GM12878 (cell line): ENCODE measurements around the gene KDM6A. TPM values are rescaled to one million over a fixed set of nuclear protein-coding genes. Genes with fewer than 3 reads are reported as not detected.

Experiments
- ATAC-seq: fragments of 200-7000 bp; cut with Tn5 transposase; 3 replicates; pipeline ENCODE4 v1.9.1; 2020; ENCODE audit warnings: mild to moderate bottlenecking, moderate library complexity
- BruUV-seq: library from RNA; stranded (reverse); fragments of 400-500 nt; replicated peaks from 2 replicates; lab custom pipeline; 2021; lab: Mats Ljungman, UMichigan
- CTCF ChIA-PET: fragments of 300-600 bp; sonication (Branson Sonifier 250); formaldehyde crosslinking; extraction: SDS; loops from one replicate; lab custom pipeline; 2021; ENCODE audit warnings: inconsistent platforms; lab: Yijun Ruan, JAX
- POLR2A ChIA-PET: fragments of 350-600 bp; formaldehyde crosslinking; extraction: SDS; loops from one replicate; lab custom pipeline; 2021; ENCODE audit warnings: inconsistent platforms; lab: Charles Lee
- RAD21 ChIA-PET: fragments of 300-600 bp; sonication (Branson Sonifier 250); formaldehyde crosslinking; loops from one replicate; lab custom pipeline; 2023; ENCODE audit warnings: antibody characterized with exemption; ENCODE audit not compliant: unreplicated experiment; lab: Charles Lee
- SMC1A ChIA-PET: fragments of 300-600 bp; sonication (Branson Sonifier 250); formaldehyde crosslinking; loops from one replicate; lab custom pipeline; 2023; ENCODE audit not compliant: unreplicated experiment, uncharacterized antibody; lab: Charles Lee
- DNase-seq: peaks from one replicate; pipeline ENCODE4 v3.0.0-alpha.2; 2011; ENCODE audit warnings: low read depth, low spot score
- FAIRE-seq: peaks from 3 replicates; lab custom pipeline; 2011; peaks lifted over from hg19 to GRCh38; lab: Jason Lieb, UNC
- H2AFZ ChIP-seq: 2 replicates; pipeline ENCODE4 v1.6.0; 2011; ENCODE audit warnings: low read depth, low read length, control low read depth; ENCODE audit not compliant: control insufficient read depth
- H3K27ac ChIP-seq: 2 replicates; pipeline ENCODE4 v1.5.1; 2011; ENCODE audit warnings: control low read depth; ENCODE audit not compliant: control insufficient read depth, insufficient read depth
- H3K27me3 ChIP-seq, 2 experiments: replicated peaks in 1 of 2; 2 replicates each; pipeline versions ENCODE4 v1.6.0 to v1.6.1; 2011; ENCODE audit warnings: low read length in 1 of 2; ENCODE audit not compliant: control insufficient read depth in 2 of 2, insufficient read depth in 2 of 2
- H3K36me3 ChIP-seq, 2 experiments: 2 replicates each; pipeline ENCODE4 v1.5.1; 2011; ENCODE audit warnings: low read length in 1 of 2; ENCODE audit not compliant: control insufficient read depth in 2 of 2, insufficient read depth in 2 of 2
- H3K4me1 ChIP-seq: 2 replicates; pipeline ENCODE4 v1.6.1; 2011; ENCODE audit warnings: mild to moderate bottlenecking, low read length, moderate library complexity, mixed read lengths; ENCODE audit not compliant: control insufficient read depth, insufficient read depth
- H3K4me2 ChIP-seq: 2 replicates; pipeline ENCODE4 v1.6.0; 2011; ENCODE audit warnings: control low read depth; ENCODE audit not compliant: control insufficient read depth, insufficient read depth
- H3K4me3 ChIP-seq: fragments of 200-600 bp; sonication (generic); 2 replicates; pipeline ENCODE4 v1.5.1; 2016
- H3K79me2 ChIP-seq: 2 replicates; pipeline ENCODE4 v1.6.0; 2011; ENCODE audit warnings: low read length; ENCODE audit not compliant: control insufficient read depth, insufficient read depth
- H3K9ac ChIP-seq: 2 replicates; pipeline ENCODE4 v1.8.0; 2011; ENCODE audit warnings: low read length, control low read depth, mixed read lengths; ENCODE audit not compliant: control insufficient read depth, insufficient read depth
- H3K9me3 ChIP-seq: replicated peaks from 3 replicates; pipeline ENCODE4 v1.5.1; 2011; ENCODE audit warnings: mild to moderate bottlenecking, low read length; ENCODE audit not compliant: control insufficient read depth, insufficient read depth
- H4K20me1 ChIP-seq: 2 replicates; pipeline ENCODE4 v1.6.0; 2011; ENCODE audit not compliant: control insufficient read depth, insufficient read depth
- BCL11A ChIP-seq: IDR thresholded peaks from 2 replicates; pipeline ENCODE4 v1.6.1; 2011; ENCODE audit warnings: low read depth, low read length
- CHD4 ChIP-seq: fragments of 200-600 bp; sonication (generic); IDR thresholded peaks from 2 replicates; pipeline ENCODE4 v1.6.1; 2016; ENCODE audit warnings: mild to moderate bottlenecking
- ESRRA ChIP-seq: IDR thresholded peaks from 2 replicates; pipeline ENCODE4 v1.6.1; 2012; ENCODE audit warnings: mild to moderate bottlenecking, low read length, improper control_type of control experiment
- FOXK2 ChIP-seq: fragments of 450-650 bp; IDR thresholded peaks from 2 replicates; pipeline ENCODE4 v1.6.1; 2017; ENCODE audit warnings: mild to moderate bottlenecking, moderate library complexity
- HDGF ChIP-seq: fragments of 450-650 bp; IDR thresholded peaks from 2 replicates; pipeline ENCODE4 v1.6.1; 2016; ENCODE audit warnings: antibody characterized with exemption
- MEF2A ChIP-seq: IDR thresholded peaks from 2 replicates; pipeline ENCODE4 v1.6.1; 2011; ENCODE audit warnings: low read depth, mild to moderate bottlenecking, low read length, moderate library complexity; ENCODE audit not compliant: insufficient read depth
- MTA2 ChIP-seq: fragments of 450-650 bp; IDR thresholded peaks from 2 replicates; pipeline ENCODE4 v1.6.1; 2016; ENCODE audit warnings: low read depth, mild to moderate bottlenecking, moderate library complexity
- MTA3 ChIP-seq: IDR thresholded peaks from 2 replicates; pipeline ENCODE4 v1.6.1; 2012; ENCODE audit warnings: low read length, inconsistent platforms, borderline replicate concordance
- MYB ChIP-seq: fragments of 150-350 bp; IDR thresholded peaks from 2 replicates; pipeline ENCODE4 v1.6.1; 2014; ENCODE audit warnings: mild to moderate bottlenecking, low read depth, low read length, borderline replicate concordance
- NR2F1 ChIP-seq: fragments of 450-650 bp; conservative IDR thresholded peaks from 2 replicates; pipeline ENCODE4 v1.6.1; 2017; ENCODE audit warnings: mild to moderate bottlenecking
- POLR2A ChIP-seq: IDR thresholded peaks from 2 replicates; pipeline ENCODE4 v1.6.1; 2011; ENCODE audit warnings: low read depth, mild to moderate bottlenecking, low read length
- SREBF1 ChIP-seq: IDR thresholded peaks from 2 replicates; pipeline ENCODE4 v1.6.1; 2012; ENCODE audit warnings: mild to moderate bottlenecking, low read length
- WGBS: methylation state at CpG from one replicate; pipeline ENCODE4 v1.1.6; 2016; ENCODE audit warnings: low lambda C conversion rate; ENCODE audit not compliant: insufficient replicate concordance, insufficient coverage; ENCODE audit errors: missing lambda C conversion rate; 5-methylcytosine and 5-hydroxymethylcytosine counted together
- in situ Hi-C: fragments of 300-500 bp; cut with MboI; formaldehyde crosslinking; loops from 9 replicates; pipeline ENCODE4 v1.14.3; 2018; ENCODE audit warnings: mixed read lengths
- intact Hi-C: fragments of 100-400 bp; cut with micrococcal nuclease; formaldehyde crosslinking; loops from one replicate; pipeline ENCODE4 v1.14.2; 2022; ENCODE audit not compliant: unreplicated experiment
- polyA plus RNA-seq, 11 experiments: library from polyadenylated mRNA; depleted of rRNA in 4 of 11; unstranded in 6 of 11; stranded (reverse) in 5 of 11; fragments of >200 nt; fragmentation: Nextera tagmentation in 4 of 11; fragmentation: Illumina TruSeq in 1 of 11; extraction: Ambion mirVana in 4 of 11; extraction: Trizol in 1 of 11; gene quantifications; 1 replicate in 1 of 11; 2 replicates in 10 of 11; pipeline versions ENCODE4 v1.2.1 to v1.2.3, GENCODE V29; 2011 to 2016; ENCODE audit warnings: inconsistent platforms in 2 of 11, missing spikeins in 2 of 11, low read depth in 1 of 11
- total RNA-seq, 4 experiments: library from RNA; depleted of rRNA in 3 of 4; stranded (reverse); fragments of >200 nt in 3 of 4; fragmentation: Illumina TruSeq in 1 of 4; extraction: Trizol in 1 of 4; gene quantifications; 2 replicates each; pipeline versions ENCODE4 v1.2.1 to v1.2.3, GENCODE V29; 2013 to 2021
- TF ChIP-seq, protein P1 (sequence below): IDR thresholded peaks from 2 replicates; pipeline ENCODE4 v1.6.1; 2011; ENCODE audit warnings: borderline replicate concordance, low read depth, mild to moderate bottlenecking, moderate library complexity, low read length; ENCODE audit not compliant: insufficient read depth, poor library complexity, severe bottlenecking
- TF ChIP-seq, protein P2 (sequence below): fragments of 450-650 bp; IDR thresholded peaks from 2 replicates; pipeline ENCODE4 v1.6.1; 2017; ENCODE audit warnings: low read depth, mild to moderate bottlenecking, moderate library complexity

KDM6A gene
- total and polyA plus RNA-seq, 10 of the 15 experiments (the other 5 are each of a cell fraction or from before 2014, with no cell fraction given) = 7.9 to 29.0 (median 20.4) TPM

DNA sequence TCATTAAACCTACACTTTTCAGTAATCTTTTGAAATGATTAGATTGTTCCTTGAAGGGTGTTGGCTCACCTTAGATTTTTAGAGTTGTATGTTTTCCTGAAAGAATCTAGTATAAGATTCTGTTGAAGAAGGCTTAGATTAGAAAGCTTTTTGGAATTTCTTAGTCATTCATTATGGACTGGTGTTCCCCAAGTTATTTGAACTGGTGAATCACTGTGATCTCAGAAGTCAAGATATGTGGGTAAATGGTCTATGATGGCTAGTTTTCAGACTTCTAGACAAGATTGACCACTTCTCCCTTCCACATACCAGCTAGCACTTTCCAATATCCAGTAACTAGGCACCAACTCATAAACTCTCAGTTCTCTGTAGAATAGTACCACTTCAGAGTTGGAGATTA, 138.1 kb downstream of the KDM6A start:
- FAIRE-seq (no peak), ATAC-seq (no peak), DNase-seq (no peak)
- SMC1A ChIA-PET = interaction anchor here (1.5 kb wide), 1 partner anchor 15 kb away, joined by 4 read pairs; no protein-coding TSS in a partner anchor
- H3K4me1 ChIP-seq = peaks cover 12% of the 10 kb centered on the region
- H3K79me2 ChIP-seq = peaks cover 24% of the 10 kb centered on the region
- no peak overlapping the region for H3K9ac ChIP-seq
- H3K27ac ChIP-seq = no peak overlapping the region
- H3K4me2 ChIP-seq = no peak overlapping the region
- TF ChIP-seq MEF2A (no peak), CHD4 (no peak), ESRRA (no peak), MYB (no peak)
- TF ChIP-seq, protein P1, sequence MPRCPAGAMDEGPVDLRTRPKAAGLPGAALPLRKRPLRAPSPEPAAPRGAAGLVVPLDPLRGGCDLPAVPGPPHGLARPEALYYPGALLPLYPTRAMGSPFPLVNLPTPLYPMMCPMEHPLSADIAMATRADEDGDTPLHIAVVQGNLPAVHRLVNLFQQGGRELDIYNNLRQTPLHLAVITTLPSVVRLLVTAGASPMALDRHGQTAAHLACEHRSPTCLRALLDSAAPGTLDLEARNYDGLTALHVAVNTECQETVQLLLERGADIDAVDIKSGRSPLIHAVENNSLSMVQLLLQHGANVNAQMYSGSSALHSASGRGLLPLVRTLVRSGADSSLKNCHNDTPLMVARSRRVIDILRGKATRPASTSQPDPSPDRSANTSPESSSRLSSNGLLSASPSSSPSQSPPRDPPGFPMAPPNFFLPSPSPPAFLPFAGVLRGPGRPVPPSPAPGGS = no peak
- H3K36me3 ChIP-seq = no peaks in the 10 kb centered on the region
- RAD21 ChIA-PET = no interaction called here
- no TSS peak for BruUV-seq
- CTCF ChIA-PET = interaction anchor here (0.5 kb wide), 1 partner anchor 47 kb away, joined by 3 read pairs; no protein-coding TSS in a partner anchor
- no peak overlapping the region for H2AFZ ChIP-seq
- no peaks in the 10 kb centered on the region for H3K27me3 ChIP-seq
- H4K20me1 ChIP-seq = no peaks in the 10 kb centered on the region
- peaks cover 2% of the 10 kb centered on the region; the same call in 2 of the 3 replicates for H3K9me3 ChIP-seq
- intact Hi-C loops = no loop called here
- in situ Hi-C loops = no loop called here
- POLR2A ChIA-PET = no interaction called here
- H3K4me3 ChIP-seq = no peak overlapping the region

DNA sequence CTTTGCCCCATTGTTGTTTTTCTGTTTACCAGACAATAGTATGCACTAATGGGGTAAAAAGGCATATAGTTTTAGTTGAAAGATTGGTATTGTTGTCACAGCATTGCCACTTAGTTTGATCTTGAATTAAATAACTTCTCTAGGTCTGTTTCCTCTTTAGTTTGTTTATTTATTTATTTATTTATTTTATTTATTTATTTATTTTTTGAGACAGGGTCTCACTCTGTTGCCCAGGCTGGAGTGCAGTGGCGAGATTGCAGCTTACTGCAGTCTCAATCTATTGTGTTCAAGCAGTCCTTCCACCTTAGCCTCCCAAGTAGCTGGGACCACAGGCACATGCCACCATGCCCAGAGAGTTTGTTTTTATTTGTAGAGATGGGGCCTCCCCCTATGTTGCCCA, 138.6 kb downstream of the KDM6A start:
- CTCF ChIA-PET = interaction anchor here (0.5 kb wide), 1 partner anchor 48 kb away, joined by 3 read pairs; no protein-coding TSS in a partner anchor
- POLR2A ChIA-PET = no interaction called here
- DNase-seq = no peak
- Histone ChIP-seq H3K4me2 (no peak overlapping the region), H3K4me3 (no peak overlapping the region), H3K9ac (no peak overlapping the region), H3K27ac (no peak overlapping the region), H2AFZ (no peak overlapping the region), H3K79me2 (peaks cover 23% of the 10 kb centered on the region), H3K36me3 (no peaks in the 10 kb centered on the region), H4K20me1 (no peaks in the 10 kb centered on the region), H3K4me1 (peaks cover 12% of the 10 kb centered on the region), H3K9me3 (no peaks in the 10 kb centered on the region; the same call in 2 of the 3 replicates), H3K27me3 (no peaks in the 10 kb centered on the region)
- 100% methylated on average over 1 of the region's 1 CpG for WGBS
- BruUV-seq = no TSS peak
- RAD21 ChIA-PET = no interaction called here
- no peak for FAIRE-seq
- in situ Hi-C loops = no loop called here
- ATAC-seq = no peak
- intact Hi-C loops = no loop called here
- SMC1A ChIA-PET = interaction anchor here (1.0 to 1.5 kb wide), 2 partner anchors 14 to 20 kb away, joined by 3 to 4 read pairs; no protein-coding TSS in a partner anchor
- no peak for TF ChIP-seq POLR2A
- no peak for TF ChIP-seq BCL11A
- no peak for TF ChIP-seq FOXK2
- TF ChIP-seq MTA3 = no peak
- no peak for TF ChIP-seq SREBF1
- no peak for TF ChIP-seq MTA2
- TF ChIP-seq, protein P2, sequence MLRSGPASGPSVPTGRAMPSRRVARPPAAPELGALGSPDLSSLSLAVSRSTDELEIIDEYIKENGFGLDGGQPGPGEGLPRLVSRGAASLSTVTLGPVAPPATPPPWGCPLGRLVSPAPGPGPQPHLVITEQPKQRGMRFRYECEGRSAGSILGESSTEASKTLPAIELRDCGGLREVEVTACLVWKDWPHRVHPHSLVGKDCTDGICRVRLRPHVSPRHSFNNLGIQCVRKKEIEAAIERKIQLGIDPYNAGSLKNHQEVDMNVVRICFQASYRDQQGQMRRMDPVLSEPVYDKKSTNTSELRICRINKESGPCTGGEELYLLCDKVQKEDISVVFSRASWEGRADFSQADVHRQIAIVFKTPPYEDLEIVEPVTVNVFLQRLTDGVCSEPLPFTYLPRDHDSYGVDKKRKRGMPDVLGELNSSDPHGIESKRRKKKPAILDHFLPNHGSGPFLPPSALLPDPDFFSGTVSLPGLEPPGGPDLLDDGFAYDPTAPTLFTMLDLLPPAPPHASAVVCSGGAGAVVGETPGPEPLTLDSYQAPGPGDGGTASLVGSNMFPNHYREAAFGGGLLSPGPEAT = no peak
- TF ChIP-seq NR2F1 = no peak
- no peak for TF ChIP-seq HDGF
